Prostate gland (tissue), 2 donors: ENCODE measurements around the gene EHMT2. TPM values are rescaled to one million over a fixed set of nuclear protein-coding genes. Genes with fewer than 3 reads are reported as not detected.
"Not testable (repeated sequence)": the region's sequence is repeated elsewhere in the genome, so short reads cannot be mapped to it uniquely, and the experiment has no call there.

Experiments
- DNase-seq: peaks from one replicate; pipeline ENCODE4 v3.0.0-alpha.2; 2019; ENCODE audit warnings: low spot score
- H3K27ac ChIP-seq, 2 donors: fragments of 200-600 bp; sonication (generic); 2 replicates each; pipeline ENCODE4 v1.5.1; 2017 to 2019
- H3K27me3 ChIP-seq: fragments of 200-600 bp; sonication (generic); replicated peaks from 2 replicates; pipeline ENCODE4 v1.5.1; 2019; ENCODE audit not compliant: insufficient read depth
- H3K36me3 ChIP-seq, 2 donors: fragments of 200-600 bp; sonication (generic); 1 replicate in 1 of 2; 2 replicates in 1 of 2; pipeline versions ENCODE4 v1.5.1 to v1.8.1; 2017 to 2019
- H3K4me1 ChIP-seq: fragments of 200-600 bp; sonication (generic); replicated peaks from 2 replicates; pipeline ENCODE4 v1.5.1; 2019
- H3K4me3 ChIP-seq, 2 donors: fragments of 200-600 bp; sonication (generic); 2 replicates each; pipeline ENCODE4 v1.5.1; 2017 to 2019
- H3K9me3 ChIP-seq: fragments of 200-600 bp; sonication (generic); 2 replicates; pipeline ENCODE4 v1.5.1; 2017
- CTCF ChIP-seq, 4 experiments: fragments of 200-600 bp in 2 of 4; fragments of 450-650 bp in 2 of 4; sonication (generic) in 2 of 4; IDR thresholded peaks; 1 replicate in 3 of 4; 2 replicates in 1 of 4; pipeline ENCODE4 v1.5.1; 2016 to 2019; ENCODE audit warnings: antibody characterized with exemption in 4 of 4, mild to moderate bottlenecking in 2 of 4, moderate library complexity in 2 of 4
- POLR2A ChIP-seq: fragments of 450-650 bp; IDR thresholded peaks from one replicate; pipeline ENCODE4 v1.6.1; 2016; ENCODE audit warnings: antibody characterized with exemption, mild to moderate bottlenecking
- POLR2AphosphoS5 ChIP-seq: sonication (generic); formaldehyde crosslinking; IDR thresholded peaks from one replicate; pipeline ENCODE4 v1.6.1; 2017; ENCODE audit warnings: antibody characterized with exemption
- WGBS: methylation state at CpG from one replicate; pipeline ENCODE4 v1.1.5; 2018; 5-methylcytosine and 5-hydroxymethylcytosine counted together
- intact Hi-C: fragments of 100-400 bp; cut with DNase I; formaldehyde crosslinking; loops from one replicate; pipeline ENCODE4 v1.14.2; 2022
- total RNA-seq, 2 donors: library from RNA; depleted of rRNA; stranded (reverse); fragments of >200 nt; gene quantifications; one replicate each; pipeline ENCODE4 v1.1.0, GENCODE V29; 2016

The EHMT2 gene
- total RNA-seq, 2 donors from 2014 or later: 53.6 to 92.8 TPM

DNA sequence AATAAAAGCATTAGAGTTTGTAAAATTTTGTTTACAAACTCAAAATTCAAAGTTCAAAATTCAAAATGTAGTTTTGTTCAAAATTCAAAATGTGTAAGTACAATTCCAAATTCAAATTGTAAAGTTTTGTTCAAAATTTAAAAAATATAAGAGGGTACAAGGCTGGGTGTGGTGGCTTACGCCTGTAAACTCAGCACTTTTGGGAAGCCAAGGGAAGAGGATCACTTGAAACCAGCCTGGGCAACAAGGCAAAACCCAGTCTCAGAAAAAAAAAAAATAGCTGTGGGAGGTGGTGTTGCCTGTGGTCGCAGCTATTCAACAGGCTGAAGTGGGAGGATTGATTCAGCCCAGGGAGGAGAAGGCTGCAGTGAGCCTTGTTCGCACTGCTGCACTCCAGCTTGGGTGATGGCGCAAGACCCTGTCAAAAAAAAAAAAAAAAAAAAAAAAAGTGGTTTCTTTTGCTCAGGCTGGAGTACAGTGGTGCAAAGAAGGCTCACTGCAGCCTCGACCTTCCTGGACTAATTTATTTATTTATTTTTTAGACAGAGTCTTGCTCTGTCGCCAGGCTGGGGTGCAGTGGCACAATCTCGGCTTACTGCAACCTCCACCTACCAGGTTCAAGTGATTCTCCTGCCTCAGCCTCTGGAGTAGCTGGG lies 9.8 kb upstream of the EHMT2 start:
- no peaks in the 10 kb centered on the region for H3K27me3 ChIP-seq
- 65% methylated on average over 7 of the region's 7 CpGs for WGBS
- no peaks in the 10 kb centered on the region for H3K36me3 ChIP-seq
- no peaks in the 10 kb centered on the region for H3K9me3 ChIP-seq
- no peak for TF ChIP-seq POLR2AphosphoS5
- DNase-seq: no peak
- H3K27ac ChIP-seq: no peak overlapping the region
- intact Hi-C loops: loop anchor here (10.0 kb wide), 1 partner anchor 248 kb away; the partner anchor contains the start of genes PPT2 and PRRT1
- peaks cover 5% of the 10 kb centered on the region for H3K4me1 ChIP-seq
- no peak overlapping the region for H3K4me3 ChIP-seq

GRCh38 chr6:31906727-31907126 lies 9.2 kb upstream of the EHMT2 start:
- not testable (repeated sequence) for DNase-seq, H3K4me3 ChIP-seq, H3K36me3 ChIP-seq, H3K4me1 ChIP-seq, H3K9me3 ChIP-seq, H3K27me3 ChIP-seq, H3K27ac ChIP-seq
- intact Hi-C loops: loop anchor here (10.0 kb wide), 1 partner anchor 248 kb away; the partner anchor contains the start of genes PPT2 and PRRT1
- 78% methylated on average over 8 of the region's 8 CpGs for WGBS

- 17% methylated on average over 4 of the region's 4 CpGs for WGBS
- Histone ChIP-seq H3K27me3 (no peaks in the 10 kb centered on the region), H3K9me3 (no peaks in the 10 kb centered on the region), H3K27ac (no peak overlapping the region), H3K36me3 (no peaks in the 10 kb centered on the region), H3K4me3 (no peak overlapping the region), H3K4me1 (peaks cover 5% of the 10 kb centered on the region)
- intact Hi-C loops: loop anchor here (10.0 kb wide), 1 partner anchor 249 kb away; the partner anchor contains the start of genes PPT2 and PRRT1
- no peak for DNase-seq
- TF ChIP-seq CTCF (IDR thresholded peaks at IDR 0.05) (no peak), POLR2AphosphoS5 (no peak), POLR2A (no peak)
Measured at GRCh38 chr6:31906122-31906521, 8.6 kb upstream of the EHMT2 start.

GRCh38 chr6:31905041-31905440 lies 7.5 kb upstream of the EHMT2 start:
- intact Hi-C loops: loop anchor here (10.0 kb wide), 1 partner anchor 250 kb away; the partner anchor contains the start of genes PPT2 and PRRT1
- H3K4me3 ChIP-seq: no peak overlapping the region
- DNase-seq: no peak
- 94% methylated on average over 1 of the region's 1 CpG for WGBS
- H3K4me1 ChIP-seq: peaks cover 5% of the 10 kb centered on the region
- H3K27me3 ChIP-seq: no peaks in the 10 kb centered on the region
- H3K36me3 ChIP-seq: no peaks in the 10 kb centered on the region
- H3K9me3 ChIP-seq: no peaks in the 10 kb centered on the region
- no peak for TF ChIP-seq CTCF (IDR thresholded peaks at IDR 0.05)
- no peak for TF ChIP-seq POLR2A
- TF ChIP-seq POLR2AphosphoS5: no peak
- no peak overlapping the region for H3K27ac ChIP-seq

GRCh38 chr6:31903957-31904356 lies 6.5 kb upstream of the EHMT2 start:
- H3K9me3 ChIP-seq: no peaks in the 10 kb centered on the region
- no peak for DNase-seq
- no peaks in the 10 kb centered on the region for H3K27me3 ChIP-seq
- intact Hi-C loops: loop anchor here (2.0 to 10.0 kb wide), 3 partner anchors 47 to 251 kb away; partner anchors contain the start of genes NELFE, PPT2, PRRT1 and SKIC2
- no peaks in the 10 kb centered on the region for H3K36me3 ChIP-seq
- peaks cover 5% of the 10 kb centered on the region for H3K4me1 ChIP-seq
- TF ChIP-seq POLR2AphosphoS5 (no peak), CTCF (IDR thresholded peaks at IDR 0.05) (no peak), POLR2A (no peak)
- H3K4me3 ChIP-seq: no peak overlapping the region
- H3K27ac ChIP-seq: no peak overlapping the region
- WGBS: 79% methylated on average over 3 of the region's 3 CpGs
